Right atrium auricular region (tissue), 2 donors: ENCODE data around the gene PHACTR1. TPM values are rescaled to one million over a fixed set of nuclear protein-coding genes. Genes with fewer than 3 reads are reported as not detected.

Source experiments
- DNase-seq: peaks from one replicate; pipeline ENCODE4 v3.0.0-alpha.2; 2019; ENCODE audit warnings: low spot score
- H3K27ac ChIP-seq, 2 donors: fragments of 200-600 bp; sonication (generic); 1 replicate in 1 of 2; 2 replicates in 1 of 2; pipeline ENCODE4 v1.5.1; 2016 to 2019
- H3K27me3 ChIP-seq, 2 donors: fragments of 200-600 bp; sonication (generic); one replicate each; pipeline versions ENCODE4 v1.5.1 to v1.6.0; 2017 to 2019
- H3K36me3 ChIP-seq: fragments of 200-600 bp; sonication (generic); one replicate; pipeline ENCODE4 v1.5.1; 2016
- H3K4me1 ChIP-seq, 2 donors: fragments of 200-600 bp; sonication (generic); one replicate each; pipeline versions ENCODE4 v1.5.1 to v1.6.0; 2017 to 2019
- H3K4me3 ChIP-seq, 2 donors: fragments of 200-600 bp; sonication (generic); 1 replicate in 1 of 2; 2 replicates in 1 of 2; pipeline ENCODE4 v1.5.1; 2017 to 2019; ENCODE audit warnings: mild to moderate bottlenecking in 1 of 2, moderate library complexity in 1 of 2
- H3K9me3 ChIP-seq, 2 donors: fragments of 200-600 bp; sonication (generic); one replicate each; pipeline ENCODE4 v1.5.1; 2019
- CTCF ChIP-seq, 2 donors: fragments of 200-600 bp; sonication (generic); IDR thresholded peaks; one replicate each; pipeline ENCODE4 v1.5.1; 2019; ENCODE audit warnings: antibody characterized with exemption in 2 of 2
- total RNA-seq, 2 donors: library from RNA; depleted of rRNA; stranded (reverse); fragments of >200 nt; gene quantifications; one replicate each; pipeline ENCODE4 v1.1.0, GENCODE V29; 2016

The PHACTR1 gene
- total RNA-seq, 2 donors from 2014 or later = 19.1 to 46.0 TPM

- Histone ChIP-seq H3K4me3 (no peak overlapping the region), H3K36me3 (no peaks in the 10 kb centered on the region), H3K27me3 (no peaks in the 10 kb centered on the region), H3K9me3 (no peaks in the 10 kb centered on the region), H3K27ac (no peak overlapping the region), H3K4me1 (peaks cover 0 to 23% of the 10 kb centered on the region in 2 donors)
- TF ChIP-seq CTCF (IDR thresholded peaks at IDR 0.05) = no peak
- no peak for DNase-seq
Measured at GRCh38 chr6:13012296-13012695, 295.7 kb downstream of the PHACTR1 start.

DNA sequence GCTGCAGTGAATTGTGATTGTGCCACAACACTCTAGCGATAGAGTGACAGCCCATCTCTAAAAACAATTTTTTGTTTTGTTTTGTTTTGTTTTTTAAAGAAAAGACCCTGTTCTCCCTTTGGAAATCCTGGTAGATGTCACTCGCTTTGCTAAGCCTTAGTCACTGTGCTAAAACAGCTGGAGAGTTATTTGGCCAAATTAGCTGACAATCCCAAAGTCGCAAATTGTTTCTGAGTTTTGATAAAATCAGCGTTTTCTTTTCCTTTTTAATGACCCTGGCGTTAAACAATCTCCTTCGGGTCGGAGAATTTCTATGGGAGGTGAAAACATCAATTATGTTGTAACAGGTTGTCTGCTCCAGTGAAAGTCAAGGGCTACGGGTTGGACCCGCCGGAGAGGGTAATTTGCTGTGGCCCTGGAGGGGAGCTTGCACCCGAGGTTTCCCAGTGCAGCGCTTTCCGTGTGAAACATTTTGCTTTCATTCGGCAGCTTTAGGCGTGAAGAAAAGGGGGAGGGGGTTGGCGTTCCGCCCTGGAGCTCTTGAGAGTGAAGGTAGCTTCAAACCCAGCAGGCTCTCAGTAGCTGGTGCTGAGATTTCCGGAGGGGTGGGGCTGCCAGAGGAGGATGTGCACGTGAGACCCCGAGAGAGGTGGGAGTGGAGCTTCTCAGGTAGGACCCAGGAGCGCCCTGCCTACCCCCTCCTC lies 296.6 kb downstream of the PHACTR1 start:
- no peak for TF ChIP-seq CTCF (IDR thresholded peaks at IDR 0.05)
- no peak for DNase-seq
- peaks cover 0 to 23% of the 10 kb centered on the region in 2 donors for H3K4me1 ChIP-seq
- no peaks in the 10 kb centered on the region for H3K9me3 ChIP-seq
- H3K27me3 ChIP-seq = no peaks in the 10 kb centered on the region
- peak overlapping the region in 1 of 2 donors; percentile 71 for H3K27ac ChIP-seq
- peak overlapping the region; percentile 54 to 63 for H3K4me3 ChIP-seq
- no peaks in the 10 kb centered on the region for H3K36me3 ChIP-seq

GRCh38 chr6:13013681-13014503 lies 297.3 kb downstream of the PHACTR1 start:
- no peak for TF ChIP-seq CTCF (IDR thresholded peaks at IDR 0.05)
- Histone ChIP-seq H3K9me3 (no peaks in the 10 kb centered on the region), H3K4me3 (peak overlapping the region; percentile 54 to 63), H3K27me3 (no peaks in the 10 kb centered on the region), H3K27ac (peak overlapping the region; percentile 48 to 71), H3K36me3 (no peaks in the 10 kb centered on the region), H3K4me1 (peaks cover 0 to 23% of the 10 kb centered on the region in 2 donors)
- DNase-seq = no peak

- Histone ChIP-seq H3K27ac (peak overlapping the region; percentile 48 to 71), H3K4me1 (peaks cover 0 to 23% of the 10 kb centered on the region in 2 donors), H3K36me3 (no peaks in the 10 kb centered on the region), H3K27me3 (no peaks in the 10 kb centered on the region), H3K4me3 (peak overlapping the region; percentile 54 to 63), H3K9me3 (no peaks in the 10 kb centered on the region)
- no peak for DNase-seq
- no peak for TF ChIP-seq CTCF (IDR thresholded peaks at IDR 0.05)
Measured at GRCh38 chr6:13014504-13015378, 298.2 kb downstream of the PHACTR1 start.

DNA sequence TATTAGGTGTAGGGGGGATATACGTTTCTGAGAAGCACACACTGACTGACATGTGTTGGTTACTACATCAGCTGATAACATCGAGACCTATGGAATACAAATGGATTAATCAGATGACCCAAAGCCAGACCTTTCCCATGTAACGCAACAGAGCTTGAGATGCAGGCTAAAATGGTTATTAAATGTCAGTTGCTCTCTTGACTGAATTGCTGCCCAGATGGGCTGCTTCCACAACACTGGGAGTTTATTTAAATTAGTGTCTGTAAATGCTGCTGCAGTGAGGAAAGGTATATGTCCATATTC lies 298.8 kb downstream of the PHACTR1 start:
- Histone ChIP-seq H3K4me3 (no peak overlapping the region), H3K36me3 (no peaks in the 10 kb centered on the region), H3K27ac (peak overlapping the region in 1 of 2 donors; percentile 71), H3K27me3 (no peaks in the 10 kb centered on the region), H3K4me1 (peaks cover 0 to 23% of the 10 kb centered on the region in 2 donors), H3K9me3 (no peaks in the 10 kb centered on the region)
- no peak for TF ChIP-seq CTCF (IDR thresholded peaks at IDR 0.05)
- no peak for DNase-seq
